SIG-M5 treated with dmso at 0.1 percent for 504 hours (cell line): ENCODE measurements around the gene ABCC10.
"Not testable (repeated sequence)": the region's sequence is repeated elsewhere in the genome, so short reads cannot be mapped to it uniquely, and the experiment has no call there.

Source experiments
- DNase-seq: peaks from one replicate; lab custom pipeline; 2025; ENCODE audit not compliant: unreplicated experiment; lab: John Stamatoyannopoulos, UW

The ABCC10 gene

DNA sequence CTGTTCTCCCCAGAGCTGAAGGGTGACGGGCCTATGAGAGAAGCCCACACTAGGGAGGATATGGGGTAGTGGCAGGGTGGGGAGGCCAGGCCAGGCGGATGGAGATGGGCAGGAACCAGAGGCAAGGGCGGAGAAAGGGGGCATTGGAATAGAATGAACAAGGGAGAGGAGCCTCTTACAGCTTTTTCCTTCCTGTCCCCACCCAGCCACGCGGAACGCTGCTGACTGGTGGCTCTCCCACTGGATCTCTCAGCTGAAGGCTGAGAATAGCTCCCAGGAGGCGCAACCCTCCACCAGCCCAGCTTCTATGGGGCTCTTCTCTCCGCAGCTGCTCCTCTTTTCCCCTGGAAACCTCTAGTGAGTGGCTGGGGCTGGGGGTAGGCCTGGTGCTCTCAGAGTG lies 17.2 kb downstream of the ABCC10 start:
- DNase-seq: no peak

DNA sequence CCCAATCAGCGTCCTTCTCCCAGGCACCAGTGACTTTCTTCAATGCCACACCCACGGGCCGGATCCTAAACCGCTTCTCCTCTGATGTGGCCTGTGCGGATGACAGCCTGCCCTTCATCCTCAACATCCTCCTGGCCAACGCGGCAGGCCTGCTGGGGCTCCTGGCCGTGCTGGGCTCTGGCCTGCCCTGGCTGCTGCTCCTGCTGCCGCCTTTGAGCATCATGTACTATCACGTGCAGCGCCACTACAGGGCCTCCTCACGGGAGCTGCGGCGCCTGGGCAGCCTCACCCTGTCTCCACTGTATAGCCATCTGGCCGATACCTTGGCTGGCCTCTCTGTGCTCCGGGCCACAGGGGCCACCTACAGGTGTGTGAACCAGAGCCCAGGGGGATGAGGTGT lies 18.2 kb downstream of the ABCC10 start:
- no peak for DNase-seq

DNA sequence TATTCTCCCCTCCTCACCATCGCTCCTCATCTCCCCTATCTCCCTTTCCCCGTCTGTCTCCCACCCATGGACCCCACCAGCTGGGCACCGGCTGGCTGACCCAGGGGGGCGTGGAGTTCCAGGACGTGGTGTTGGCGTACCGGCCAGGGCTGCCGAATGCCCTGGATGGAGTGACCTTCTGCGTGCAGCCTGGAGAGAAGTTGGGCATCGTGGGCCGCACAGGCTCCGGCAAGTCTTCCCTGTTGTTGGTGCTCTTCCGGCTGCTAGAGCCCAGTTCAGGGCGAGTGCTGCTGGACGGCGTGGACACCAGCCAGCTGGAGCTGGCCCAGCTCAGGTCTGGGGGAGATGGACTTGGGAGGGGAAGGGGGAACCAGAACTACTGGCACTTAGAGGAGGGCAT lies 20.3 kb downstream of the ABCC10 start:
- DNase-seq: no peak

DNA sequence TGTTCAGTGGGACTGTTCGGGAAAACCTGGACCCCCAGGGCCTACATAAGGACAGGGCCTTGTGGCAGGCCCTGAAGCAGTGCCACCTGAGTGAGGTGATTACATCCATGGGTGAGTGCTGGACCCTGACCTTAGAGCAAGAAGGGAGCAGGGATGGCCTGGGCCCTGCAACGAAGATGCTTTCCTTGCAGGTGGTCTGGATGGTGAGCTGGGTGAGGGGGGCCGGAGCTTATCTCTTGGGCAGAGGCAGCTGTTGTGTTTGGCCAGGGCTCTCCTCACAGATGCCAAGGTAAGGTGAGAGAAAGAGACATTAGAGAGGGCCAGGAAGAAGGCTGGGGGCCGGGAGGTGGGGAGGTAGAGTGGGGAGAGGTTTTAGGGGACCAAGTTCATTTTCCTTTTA lies 21.6 kb downstream of the ABCC10 start:
- no peak for DNase-seq

DNA sequence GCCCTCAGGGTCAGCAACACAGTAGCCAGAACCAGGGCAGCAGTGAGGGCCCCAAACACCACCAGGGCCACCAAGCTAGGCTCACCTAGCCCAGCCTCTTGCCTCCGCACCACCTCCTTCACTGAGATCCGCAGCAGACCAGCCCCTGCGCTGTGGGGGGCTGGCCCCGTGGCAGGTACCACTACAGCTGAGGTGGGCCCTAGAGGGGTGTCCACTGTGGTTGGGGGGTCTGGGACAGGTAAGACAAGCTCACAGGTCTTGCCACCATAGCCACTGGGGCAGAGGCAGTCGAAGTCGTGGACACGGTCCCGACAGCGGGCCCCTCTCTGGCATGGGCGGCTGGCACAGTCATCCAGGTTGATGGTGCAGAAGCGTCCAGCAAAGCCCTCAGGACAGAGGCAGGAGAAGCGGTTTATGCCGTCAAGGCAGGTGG lies 23.4 kb downstream of the ABCC10 start:
- no peak for DNase-seq

DNA sequence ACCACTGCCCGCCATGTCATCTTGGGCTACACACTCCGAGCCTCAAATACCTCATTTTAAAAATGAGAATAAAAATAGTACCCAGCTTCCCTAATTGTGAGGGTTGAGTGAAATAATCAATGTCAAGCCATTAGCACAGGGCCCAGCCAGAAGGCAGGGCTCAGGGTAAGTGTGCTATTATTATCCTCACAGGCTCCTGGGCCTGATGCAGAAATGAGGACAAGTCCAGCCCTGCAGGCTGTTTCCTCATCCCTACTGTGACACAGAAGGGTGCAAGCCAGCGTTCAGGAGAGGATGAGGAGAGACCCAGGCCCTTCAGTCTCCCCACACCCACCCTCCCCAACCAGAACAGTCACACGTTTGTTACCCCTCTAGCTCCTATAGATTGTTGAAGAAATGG lies 24.0 kb downstream of the ABCC10 start:
- no peak for DNase-seq

DNA sequence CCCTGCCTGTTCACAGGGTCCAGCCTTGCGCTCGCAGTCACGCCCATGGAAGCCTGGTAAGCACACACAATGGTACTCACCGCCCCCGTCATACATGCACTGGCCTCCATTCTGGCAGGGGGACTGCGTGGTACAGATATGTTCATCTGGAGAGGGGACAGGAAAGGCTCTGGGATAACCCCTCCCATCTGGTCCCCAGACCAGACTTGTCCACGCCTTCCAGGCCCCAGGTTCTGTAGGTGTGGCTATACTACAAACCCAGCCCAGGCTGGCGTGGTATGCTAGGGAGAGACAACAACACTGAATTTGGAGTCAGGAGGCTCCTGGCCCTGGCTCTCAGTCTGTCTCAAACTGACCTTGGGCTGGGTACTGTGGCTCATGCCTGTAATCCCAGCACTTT lies 24.6 kb downstream of the ABCC10 start:
- no peak for DNase-seq

DNA sequence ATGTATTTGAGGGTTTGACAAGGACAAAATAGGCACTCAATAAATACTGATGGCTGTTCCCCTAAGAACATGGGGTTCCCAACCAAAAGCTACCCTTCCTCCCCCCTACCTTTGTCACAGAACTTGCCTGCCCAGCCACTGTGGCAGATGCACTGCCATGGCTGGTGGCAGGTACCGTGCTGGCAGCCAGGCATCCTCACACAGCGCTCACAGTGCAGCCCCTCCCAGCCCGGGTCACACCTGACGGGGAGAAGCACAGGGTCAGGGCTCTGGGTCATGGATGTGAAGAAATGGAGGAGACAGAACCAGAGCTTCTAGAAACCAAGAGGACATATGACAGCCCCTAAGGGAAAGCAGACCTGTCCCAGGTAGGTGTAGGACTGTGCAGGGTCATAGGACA lies 25.6 kb downstream of the ABCC10 start:
- no peak for DNase-seq

DNA sequence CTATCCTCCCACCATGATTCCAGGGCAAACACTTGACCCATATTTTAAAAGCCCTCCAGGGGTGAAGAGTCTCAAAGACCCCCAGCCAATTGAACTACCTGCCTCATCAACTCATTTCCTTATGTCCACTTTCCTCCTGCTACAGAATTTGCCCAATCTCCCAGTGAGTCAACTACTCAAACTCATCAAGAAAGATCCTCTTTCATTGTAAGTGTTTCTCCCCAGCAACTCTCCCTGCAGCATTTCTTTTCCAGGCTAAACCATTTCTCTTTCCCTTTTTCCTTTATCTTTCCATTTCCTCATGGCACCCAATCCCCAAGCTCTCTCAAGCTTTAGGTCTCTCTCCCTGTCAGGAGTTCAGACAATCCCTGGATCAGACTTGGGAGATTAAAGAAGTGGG lies 26.5 kb downstream of the ABCC10 start:
- DNase-seq: no peak

DNA sequence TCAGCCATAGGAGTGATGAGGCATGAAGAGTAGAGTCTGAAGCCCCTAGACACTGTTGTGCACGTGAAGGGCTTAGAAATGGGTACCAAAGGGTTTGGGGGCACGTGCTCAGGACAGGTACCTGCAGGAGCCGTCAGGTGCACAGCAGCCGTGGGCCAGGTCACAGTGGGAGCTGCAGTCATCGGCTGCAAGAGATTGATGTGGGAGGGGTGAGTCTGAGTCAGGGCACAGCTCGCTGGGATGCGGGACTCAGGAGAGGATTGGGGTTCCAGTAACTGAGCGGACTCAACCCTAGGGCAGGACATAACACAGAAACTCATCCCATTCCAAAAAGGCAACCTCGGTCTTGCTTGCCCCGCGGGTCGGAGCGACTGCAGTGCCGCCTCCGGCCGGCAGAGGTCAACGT lies 27.0 kb downstream of the ABCC10 start:
- peak; percentile 10 for DNase-seq

DNA sequence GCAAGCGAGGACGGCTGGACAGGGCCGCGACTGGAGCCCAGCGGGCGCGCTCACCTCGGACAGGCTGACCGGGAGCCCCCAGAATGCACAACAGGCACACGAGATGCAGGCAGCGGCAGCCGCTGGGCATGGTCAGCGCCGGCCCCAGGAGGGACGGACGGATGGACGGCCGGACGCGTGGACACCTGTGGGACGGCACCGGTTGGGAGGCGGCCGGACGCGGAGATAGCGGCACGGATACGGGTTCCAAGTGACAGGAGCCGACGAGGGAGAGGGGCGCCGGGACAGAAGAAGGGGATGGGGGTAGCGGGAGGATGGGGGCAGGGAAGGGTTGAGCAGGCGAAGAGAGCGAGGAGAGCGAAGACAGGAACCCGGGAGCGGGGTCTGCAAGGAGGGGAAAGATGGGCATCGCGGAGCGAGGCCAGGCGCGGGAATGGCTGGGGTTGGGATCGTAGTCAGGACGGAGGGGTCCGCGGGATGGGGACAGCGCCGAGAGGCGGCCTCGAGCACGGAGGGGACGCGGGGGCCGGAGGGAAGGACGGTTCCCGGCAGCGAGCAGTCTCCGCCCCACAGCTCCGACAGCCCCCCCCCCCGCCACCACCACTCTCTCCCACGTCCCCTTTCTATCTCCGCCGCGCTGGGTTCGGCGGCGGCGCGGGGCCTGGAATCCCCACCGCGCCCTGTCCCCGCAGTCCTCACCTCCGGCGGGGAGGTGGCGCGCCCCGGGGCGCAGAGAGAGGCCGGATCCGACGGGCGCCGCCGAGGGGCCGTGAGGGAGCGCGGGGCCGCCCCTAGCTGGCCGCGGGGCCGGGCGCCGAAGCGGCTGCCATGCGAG lies 27.6 kb downstream of the ABCC10 start:
- DNase-seq: no peak

DNA sequence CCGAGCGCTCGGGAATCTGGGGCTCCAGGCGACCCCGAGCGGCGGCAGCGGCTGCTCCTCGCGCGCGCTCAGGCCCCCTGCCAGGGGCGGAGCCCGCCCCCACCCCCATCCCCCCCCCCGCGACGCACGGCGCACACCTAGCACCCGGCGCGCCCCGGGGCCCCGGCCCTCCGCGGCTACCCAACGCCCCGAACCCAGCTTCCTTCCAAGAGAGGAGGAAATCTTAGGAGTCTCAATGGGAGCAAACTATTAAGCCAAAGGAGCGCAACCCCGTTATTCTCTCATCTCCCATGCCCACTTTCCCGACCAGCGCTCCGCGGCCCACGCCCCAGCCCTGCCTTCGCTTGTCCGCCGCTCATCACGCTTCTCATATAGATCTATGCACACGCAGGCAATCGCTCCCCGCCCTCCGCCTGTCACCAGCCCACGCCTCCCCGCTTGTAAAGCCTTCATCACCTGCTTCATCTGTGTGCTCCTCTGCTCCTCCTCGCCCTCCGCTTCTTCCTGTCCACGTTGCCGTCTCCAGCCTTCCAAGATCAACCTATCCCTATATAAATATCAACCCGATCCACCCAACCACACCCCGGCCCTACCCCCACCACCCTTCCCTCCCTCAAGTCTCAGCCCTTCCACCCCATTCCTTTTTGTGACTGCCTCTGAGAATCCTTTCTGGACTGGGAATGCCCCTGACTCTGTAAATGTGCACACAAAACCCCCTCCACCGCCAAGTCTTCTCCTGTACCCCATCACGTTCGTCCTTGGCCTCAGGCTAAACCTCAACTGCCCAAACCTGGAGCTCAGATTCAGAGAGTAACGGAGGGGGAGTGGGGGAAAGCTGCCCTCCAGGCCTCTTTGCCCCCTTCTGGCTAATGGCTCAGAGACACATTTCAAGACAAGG lies 28.4 kb downstream of the ABCC10 start, which contains the start of gene DLK2:
TSS of gene DLK2 (minus strand) at position 18 of the 898 bp plus-strand sequence. CDS start 723 bp downstream, outside the sequence.
- DNase-seq: peak; percentile 24

DNA sequence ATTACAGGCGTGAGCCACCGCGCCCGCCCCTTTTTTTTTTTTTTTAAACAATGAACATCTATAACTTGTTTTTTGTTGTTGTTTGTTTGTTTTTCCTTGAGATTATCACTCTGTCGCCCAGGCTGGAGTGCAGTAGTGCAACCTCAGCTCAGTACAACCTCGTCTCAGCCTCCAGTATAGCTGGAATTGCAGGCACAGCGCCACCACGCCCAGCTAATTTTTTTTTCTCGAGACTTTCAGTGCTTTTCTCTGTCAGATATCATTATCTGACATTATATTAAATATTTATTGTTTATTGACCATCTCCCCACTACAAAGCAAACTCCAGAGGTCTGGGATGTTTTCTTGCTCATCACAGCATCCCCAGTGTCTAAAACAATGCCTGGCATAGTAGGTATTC lies 30.3 kb downstream of the ABCC10 start:
- no peak for DNase-seq

DNA sequence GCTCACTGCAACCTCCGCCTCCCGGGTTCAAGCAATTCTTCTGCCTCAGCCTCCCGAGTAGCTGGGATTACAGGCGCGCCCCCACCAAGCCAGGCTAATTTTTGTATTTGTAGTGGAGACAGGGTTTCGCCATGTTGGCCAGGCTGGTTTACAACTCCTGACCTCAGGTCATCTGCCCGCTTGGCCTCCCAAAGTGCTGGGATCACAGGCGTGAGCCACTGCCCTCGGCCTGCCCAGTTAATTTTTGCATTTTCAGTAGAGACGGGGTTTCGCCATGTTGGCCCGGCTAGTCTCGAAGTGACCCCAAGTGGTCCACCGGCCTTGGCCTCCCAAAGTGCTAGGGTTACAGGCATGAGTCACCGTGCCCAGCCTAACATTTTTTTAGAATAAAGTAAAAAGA lies 30.8 kb downstream of the ABCC10 start:
- DNase-seq: not testable (repeated sequence)

DNA sequence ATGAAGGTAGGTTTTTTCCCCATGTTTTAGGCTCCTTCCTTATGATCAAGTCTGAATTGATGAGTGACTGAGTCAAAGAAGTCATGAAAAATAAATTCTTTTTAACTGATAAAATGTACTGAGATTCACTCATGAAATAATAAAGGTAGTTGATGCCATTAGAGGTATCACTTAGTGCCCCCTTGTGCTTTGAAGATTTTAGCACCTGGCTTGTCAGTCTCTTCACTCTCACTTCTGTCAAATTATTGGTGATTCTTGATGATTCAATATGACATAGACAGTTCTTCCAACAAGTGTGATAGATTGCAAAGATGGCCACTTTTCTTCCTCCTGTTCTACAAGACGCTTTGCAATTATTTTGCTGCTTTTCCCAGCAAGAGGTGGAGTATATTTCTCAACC lies 32.2 kb downstream of the ABCC10 start:
- no peak for DNase-seq

DNA sequence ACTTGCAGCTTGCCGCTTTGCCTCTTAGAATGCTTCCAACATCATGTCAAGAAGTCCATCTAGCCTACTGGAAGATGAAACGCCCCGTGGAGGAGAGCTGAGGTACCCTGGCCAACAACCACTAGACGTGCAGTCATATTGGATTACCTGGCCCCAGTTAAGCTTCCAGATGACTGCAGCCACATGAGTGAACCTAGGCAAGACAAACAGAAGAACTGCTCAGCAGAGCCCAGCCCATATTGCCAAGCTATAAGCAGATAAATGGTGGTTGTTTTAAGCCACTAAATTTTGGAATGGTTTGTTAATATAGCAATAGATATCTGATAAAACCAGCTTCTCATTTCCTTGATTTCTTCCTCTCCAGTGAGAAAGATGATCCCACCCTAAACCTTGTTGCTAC lies 32.7 kb downstream of the ABCC10 start:
- DNase-seq: no peak

DNA sequence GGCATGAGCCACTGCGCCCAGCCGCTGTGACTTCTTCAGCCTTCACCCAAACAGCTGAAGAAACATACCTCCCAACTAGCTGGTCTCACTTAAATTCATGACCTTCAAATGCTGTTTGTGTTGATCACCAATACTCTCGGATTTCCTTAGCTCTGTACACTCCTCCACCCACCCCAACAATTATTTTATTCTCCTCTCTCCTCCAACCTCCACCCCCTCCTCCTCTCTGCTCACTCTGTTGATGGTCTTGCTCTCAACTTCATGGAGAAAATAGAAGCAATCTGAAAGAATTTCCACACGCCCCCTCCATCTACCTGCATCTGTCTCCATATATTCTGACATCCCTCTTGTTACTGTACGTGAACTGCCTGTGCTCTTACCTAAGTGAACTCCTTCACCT lies 34.6 kb downstream of the ABCC10 start:
- DNase-seq: no peak

DNA sequence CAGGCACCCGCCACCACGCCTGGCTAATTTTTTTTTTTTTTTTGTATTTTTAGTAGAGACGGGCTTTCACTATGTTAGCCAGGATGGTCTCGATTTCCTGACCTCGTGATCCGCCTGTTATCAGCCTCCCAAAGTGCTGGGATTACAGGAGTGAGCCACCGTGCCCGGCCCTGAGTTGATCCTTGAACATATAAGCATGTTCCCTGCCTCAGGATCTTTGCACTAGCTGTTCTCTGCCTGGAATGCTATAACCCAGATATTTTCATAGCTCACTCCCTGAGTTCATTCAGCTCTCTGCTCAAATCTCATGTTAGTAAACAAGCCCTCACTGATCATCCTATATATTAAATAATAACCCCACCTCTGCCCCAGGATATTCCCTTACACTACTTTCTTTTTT lies 37.0 kb downstream of the ABCC10 start:
- DNase-seq: no peak

DNA sequence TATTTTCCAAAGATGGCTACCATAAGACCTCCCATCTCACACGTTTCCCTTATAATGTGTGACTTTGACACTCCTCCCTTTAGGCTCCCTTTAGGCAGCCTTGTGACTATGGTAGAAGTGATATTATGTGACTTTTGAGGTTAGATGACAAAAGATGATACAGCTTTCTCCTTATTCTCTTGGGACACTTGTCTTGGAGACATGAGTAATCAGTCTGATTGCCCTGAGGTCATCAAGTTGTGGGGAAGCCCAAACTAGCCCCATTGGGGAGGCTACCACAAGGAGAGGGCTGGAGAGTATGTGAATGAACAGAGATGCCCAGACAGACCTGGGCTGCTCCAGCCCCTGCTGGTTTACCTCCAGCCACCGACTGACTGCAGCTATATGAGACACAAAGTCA lies 38.6 kb downstream of the ABCC10 start:
- DNase-seq: no peak

DNA sequence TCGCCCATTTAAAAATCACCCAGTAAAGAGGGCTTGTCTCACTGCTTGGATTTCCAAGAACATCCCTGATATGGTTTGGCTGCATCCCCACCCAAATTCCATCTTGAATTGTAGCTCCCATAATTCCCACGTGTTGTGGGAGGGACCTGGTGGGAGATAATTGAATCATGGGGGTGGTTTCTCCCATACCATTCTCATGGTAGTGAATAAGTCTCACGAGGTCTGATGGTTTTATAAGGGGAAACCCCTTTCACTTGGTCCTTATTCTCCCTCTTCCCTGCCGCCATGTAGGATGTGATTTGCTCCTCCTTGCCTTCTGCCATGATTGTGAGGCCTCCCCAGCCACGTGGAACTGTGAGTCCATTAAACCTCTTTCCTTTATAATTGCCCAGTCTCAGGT lies 39.9 kb downstream of the ABCC10 start:
- not testable (repeated sequence) for DNase-seq

DNA sequence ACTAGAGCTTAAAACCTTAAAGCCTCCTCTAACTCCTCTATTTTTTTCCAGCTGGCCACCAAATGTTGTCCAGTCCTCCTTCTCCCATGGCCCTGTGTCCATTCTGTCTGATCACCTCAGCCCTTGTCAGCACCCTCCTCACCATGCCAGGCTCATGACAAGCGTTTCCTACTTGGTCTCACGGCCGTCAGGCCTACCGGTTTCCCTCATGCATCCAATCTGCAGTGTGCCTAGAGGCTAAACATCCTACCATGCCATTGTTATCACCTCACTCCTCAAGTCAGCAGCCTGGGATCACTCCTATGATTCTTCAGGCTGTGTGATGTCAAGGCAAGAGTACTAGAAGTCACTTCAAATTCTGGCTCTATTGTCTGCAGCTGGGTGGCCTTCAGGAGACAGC lies 40.4 kb downstream of the ABCC10 start:
- DNase-seq: no peak

DNA sequence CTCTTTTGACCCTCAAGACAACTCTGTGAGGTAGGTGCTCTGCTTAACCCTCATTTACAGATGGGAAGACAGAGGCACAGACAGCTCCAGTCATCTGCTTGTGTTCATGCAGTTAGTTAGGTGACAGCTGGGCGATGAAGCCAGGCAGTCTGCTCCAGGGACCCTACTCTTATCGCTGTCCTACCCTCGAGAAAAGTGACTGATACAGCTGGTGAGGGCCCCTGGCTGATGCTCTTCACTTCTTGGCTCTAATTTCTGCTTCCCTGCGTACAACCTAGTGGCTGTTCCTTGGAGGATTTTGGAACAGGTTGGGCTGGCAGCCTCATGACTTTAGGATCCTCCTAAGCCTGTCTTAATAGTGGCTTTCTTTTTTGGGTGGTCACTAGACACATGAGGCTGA lies 40.9 kb downstream of the ABCC10 start:
- no peak for DNase-seq
